Inflammatory macrophage treated with lipopolysaccharide for 1 hour (primary cell): Measurements from ENCODE around the gene QSOX1.

ENCODE experiments used
- DNase-seq, 2 donors: peaks; one replicate each; pipeline ENCODE4 v3.0.0-alpha.2; 2020 to 2022

The QSOX1 gene

GRCh38 chr1:180237869-180238476, 83.3 kb downstream of the QSOX1 start:
- DNase-seq: no peak

- DNase-seq: no peak
Observed at GRCh38 chr1:180238675-180239074, 84.0 kb downstream of the QSOX1 start.

DNA sequence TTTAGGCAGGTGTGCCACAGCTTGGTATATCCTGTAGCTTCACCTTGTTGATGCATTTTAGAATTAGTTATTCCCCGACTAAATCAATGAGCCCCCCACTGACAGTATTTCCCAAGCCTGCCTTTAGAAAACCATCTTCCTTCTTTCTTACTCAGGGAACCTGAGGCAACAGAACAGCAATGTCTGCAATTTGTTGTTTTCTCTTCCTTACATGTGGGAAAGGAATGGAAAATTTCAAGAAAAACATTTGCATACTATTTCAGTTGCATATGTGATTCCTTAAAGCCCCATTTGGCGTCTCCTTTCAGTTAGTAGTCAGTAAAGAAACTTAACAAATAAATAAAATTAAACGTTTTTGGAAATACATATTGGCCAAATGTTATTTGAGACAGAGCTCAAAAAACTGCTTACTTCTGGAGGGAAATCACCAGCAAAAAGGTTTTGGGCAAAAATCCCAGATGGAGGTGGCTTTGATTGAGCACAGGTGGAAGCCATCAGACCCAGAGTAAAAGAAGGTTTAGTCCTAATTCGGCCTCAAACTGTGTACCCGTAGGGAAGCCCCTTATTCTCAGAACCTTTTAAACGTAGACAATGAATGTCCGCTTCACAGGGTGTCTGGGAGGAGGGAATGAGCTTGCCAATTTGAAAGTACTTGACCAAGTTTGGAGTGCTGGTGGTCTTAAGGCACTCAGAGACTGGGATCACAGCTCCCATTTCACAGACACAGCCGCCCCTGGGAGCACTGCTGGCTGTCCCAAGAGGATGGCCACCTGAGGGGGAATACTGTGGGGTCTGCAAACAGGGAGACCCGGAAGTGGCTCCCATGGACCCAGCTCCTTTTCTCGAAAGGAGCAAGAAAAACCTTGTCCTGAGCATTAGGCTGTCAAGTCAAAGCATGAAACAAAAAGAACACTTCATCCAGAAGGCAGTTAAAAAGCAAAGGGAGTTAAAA, 84.8 kb downstream of the QSOX1 start:
- DNase-seq: no peak

DNA sequence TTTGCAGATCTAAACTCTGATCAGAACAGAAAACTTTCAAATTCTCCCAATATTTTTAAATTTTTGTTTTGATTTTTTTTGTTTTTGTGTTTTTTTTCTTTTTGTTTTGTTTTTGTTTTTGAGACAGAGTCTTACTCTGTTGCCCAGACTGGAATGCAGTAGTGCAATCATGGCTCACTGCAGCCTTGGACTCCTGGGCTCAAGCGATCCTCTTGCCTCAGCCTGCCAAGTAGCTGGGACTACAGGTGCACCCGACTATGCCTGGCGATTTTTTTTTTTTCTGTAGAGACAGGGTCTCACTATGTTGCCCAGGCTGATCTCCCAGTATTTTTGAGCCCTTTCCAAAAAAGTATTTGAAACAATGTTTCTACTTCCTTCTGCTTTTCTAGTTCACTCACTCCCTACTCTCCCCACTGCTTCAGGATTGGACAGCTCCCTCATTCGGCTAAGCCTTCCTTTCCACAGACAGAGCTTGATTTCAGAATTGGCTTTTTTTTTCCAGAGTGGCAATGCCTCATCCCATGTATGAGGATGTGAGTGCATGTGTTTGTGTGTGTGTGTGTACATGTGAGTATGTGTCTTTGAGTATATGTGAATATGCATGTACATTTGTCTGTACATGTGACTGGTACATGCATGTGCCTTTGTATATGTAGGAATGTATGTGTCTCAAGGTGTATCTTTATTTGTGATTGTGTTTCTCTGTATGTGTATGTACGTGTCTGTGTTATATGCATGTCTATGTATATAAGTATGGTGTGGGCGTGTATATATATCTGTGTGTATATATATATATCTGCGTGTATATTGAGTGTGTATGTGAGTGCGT, 87.3 kb downstream of the QSOX1 start:
- DNase-seq: peak in 1 of 2 donors; percentile 30

DNA sequence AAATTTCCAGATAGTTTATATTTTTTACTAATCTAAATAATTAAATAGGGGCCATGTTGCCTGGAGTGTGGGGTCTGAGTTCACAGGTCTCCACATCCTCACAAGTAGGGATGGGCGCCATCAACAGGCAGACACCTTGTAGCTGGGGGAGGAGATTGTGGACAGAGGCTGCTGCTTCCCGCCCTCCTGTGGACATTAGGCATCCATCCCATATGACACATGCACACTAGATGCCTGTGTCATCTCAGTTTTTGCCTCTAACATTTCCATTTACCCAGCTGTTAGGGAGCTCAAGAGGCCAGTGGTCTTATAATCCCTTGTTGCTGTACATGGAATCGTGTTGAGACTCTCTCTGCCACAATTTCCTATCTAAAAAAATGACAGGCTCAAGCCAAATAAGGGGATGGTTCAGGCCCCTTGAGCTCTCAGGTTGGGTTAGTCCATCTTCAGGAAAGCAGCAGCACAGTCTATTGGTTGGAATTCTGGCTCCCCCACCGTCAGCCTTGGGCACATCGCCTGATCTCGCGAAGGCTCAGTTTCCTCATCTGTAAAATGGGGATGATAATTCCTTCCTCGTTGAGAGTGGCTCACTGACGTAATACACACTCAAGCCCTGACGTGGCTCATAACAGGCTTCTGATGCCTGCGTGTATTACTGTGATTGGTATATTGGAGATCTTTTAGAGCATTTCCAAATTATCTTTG, 89.0 kb downstream of the QSOX1 start:
- no peak for DNase-seq

GRCh38 chr1:180244840-180245239, 90.2 kb downstream of the QSOX1 start:
- no peak for DNase-seq

DNA sequence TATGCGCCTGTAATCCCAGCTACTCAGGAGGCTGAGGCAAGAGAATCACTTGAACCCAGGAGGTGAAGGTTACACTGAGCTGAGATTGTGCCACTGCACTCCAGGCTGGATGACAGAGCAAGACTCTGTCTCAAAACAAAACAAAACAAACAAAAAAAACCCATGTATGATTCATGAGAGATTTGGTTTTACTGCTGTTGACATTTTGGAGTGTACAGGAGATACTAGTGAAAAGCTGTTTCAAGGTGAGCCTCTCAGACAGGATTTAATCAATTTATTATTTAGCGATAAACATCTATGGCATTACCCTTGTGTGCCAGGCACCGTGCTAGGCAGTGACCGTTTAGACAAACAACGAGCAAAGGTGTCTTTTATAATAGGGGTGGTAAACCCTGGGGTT, 91.9 kb downstream of the QSOX1 start:
- no peak for DNase-seq

GRCh38 chr1:180247061-180247460, 92.4 kb downstream of the QSOX1 start:
- DNase-seq: no peak

- DNase-seq: no peak
Observed at GRCh38 chr1:180247580-180247979, 92.9 kb downstream of the QSOX1 start.

GRCh38 chr1:180248176-180248575, 93.5 kb downstream of the QSOX1 start:
- DNase-seq: no peak

DNA sequence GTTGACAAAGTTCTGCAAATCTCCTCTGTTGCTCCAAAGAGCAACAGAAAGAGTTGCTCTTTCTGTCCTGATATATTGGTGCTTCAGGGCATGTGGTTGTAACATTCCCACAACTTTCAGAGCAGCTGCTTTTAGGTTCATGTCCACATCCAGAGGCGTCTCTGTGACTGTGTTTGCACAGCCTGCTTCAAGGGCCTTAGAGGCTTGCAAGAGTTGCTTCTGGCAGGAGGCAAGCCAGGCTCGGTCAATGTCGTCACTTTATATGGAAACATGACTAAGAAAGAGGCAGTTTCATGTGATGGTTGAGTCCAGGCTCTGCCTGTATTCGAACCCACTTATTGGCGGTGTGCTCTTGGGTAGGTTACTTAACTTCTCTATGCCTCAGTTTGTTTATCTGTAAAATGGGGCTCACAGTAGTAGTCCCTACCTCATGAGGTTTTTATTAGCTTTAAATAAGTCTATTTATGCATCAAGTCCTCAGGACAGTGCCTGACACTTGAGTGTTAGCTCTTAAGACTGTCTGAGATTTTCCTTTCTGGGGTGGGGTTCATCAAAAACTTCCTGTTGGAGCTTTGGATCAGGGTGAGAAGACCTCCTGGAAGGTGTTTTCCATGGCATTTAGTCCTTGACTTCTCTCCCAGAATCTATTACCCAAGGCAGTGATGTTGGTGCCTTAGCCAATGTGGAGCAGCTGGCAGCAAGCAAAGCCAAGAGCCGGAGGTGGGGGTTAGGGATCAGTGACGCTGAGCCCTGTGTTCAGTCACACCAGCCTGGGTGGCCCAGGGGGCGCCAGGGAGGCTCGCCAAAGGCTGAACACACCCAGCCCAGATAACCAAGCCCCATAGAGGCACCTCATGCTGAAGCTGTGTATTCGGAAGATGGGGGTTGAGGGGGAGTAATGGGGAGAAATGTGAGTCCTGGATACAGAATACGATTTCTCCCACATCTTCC, 94.3 kb downstream of the QSOX1 start:
- no peak for DNase-seq

DNA sequence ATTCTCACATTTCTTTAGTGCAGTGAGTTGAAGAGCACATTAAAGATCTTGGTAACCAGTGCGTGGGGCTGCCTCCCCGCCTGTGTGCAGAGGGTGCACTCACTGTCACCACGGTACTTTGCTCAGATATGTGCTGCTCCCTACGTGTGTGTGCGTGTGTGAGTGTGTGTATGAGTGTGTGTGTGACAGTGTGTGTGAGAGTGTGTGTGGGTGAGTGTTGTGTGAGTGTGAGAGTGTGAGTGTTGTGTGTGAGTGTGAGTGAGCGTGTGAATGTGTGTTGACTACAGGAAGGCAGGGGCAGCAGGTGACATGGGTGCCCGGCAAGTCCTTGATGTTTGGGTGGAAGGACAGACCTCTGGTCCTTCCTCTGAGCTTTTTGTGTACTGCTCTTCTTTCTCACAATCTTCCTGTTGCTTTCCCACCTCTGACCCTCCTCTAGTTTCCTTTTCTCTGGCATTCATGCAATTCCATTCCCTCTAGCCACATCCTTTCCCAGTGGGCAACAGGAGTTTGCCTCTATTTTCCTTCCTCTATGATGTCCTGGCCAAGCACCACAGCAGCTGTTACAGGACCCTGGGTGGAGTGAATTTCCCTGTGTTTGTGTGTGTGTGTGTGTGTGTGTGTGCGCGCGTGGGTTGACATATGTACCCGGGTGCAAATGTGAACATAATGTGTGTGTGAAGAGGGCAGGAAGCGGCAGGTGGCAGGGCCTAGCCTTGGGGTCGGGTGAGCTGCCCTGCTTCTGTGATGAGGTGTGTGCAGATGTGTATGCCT, 95.2 kb downstream of the QSOX1 start:
- no peak for DNase-seq

- DNase-seq: no peak
Observed at GRCh38 chr1:180250499-180250770, 95.8 kb downstream of the QSOX1 start.

DNA sequence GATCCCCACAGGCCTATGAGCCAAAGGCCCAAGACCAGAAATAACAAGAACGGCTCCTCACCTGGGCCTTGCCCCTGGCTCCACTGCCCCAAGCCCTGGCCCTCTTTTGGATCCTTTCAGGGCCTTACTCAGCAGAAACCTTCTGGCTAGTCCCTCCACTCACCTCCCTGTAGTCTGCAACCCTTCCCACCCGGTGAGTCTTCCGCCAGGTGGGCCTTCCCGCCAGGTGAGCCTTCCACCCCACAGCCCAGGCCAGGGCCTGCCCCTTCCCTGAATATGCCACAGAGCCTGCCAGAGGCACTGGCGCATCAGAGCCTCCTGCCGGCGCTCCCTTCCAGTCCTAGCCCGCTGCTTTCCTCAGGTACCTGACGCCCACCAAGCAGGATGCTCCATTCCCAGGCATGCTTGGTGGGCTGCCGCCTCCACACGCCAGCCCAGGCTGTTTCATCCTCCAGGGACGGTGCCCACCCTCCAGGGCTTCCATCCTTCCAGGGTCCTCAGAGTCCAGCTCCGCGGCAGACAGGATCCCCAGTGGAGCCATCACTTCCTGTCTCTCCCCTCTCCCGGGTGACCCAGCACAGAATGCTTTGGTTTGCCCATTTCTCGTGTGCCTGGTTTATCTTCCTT, 96.3 kb downstream of the QSOX1 start:
- DNase-seq: no peak

DNA sequence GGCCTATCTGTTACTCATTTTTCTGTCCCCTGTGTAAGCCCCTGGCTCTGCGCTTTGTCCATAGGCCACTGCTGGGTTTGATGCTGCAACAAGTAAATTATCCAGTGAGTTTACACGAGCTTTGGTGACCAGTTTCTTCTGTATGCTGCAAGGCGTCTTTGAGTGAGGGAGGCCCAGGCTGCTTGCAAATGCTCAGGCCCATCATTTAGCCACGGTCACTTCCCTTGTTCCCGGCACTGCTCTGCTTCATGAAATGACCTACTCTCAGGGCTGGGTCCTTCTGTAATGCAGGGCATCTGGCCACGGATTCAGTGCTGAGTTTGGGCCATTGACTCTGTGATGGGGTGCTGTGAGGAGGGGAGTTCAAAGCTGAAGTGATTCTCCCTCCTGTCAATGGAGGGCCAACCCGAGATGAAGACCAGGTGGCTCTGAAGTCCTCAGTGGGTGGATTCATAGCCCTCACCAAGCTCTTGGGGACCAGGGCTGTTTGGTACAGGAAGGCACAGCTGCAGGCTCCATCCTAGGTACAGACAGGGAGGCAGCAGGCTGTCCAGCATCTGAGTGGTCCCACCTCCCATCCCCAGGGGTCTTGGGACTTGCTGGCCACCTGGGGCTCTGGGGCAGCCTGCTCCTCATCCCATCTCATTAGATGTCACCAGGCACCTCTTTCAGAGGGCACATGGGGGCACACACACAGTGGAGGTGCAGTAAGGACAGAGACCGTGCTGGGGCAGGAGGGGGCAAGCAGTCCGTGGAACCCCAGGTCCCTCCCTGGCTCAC, 97.0 kb downstream of the QSOX1 start:
- no peak for DNase-seq

DNA sequence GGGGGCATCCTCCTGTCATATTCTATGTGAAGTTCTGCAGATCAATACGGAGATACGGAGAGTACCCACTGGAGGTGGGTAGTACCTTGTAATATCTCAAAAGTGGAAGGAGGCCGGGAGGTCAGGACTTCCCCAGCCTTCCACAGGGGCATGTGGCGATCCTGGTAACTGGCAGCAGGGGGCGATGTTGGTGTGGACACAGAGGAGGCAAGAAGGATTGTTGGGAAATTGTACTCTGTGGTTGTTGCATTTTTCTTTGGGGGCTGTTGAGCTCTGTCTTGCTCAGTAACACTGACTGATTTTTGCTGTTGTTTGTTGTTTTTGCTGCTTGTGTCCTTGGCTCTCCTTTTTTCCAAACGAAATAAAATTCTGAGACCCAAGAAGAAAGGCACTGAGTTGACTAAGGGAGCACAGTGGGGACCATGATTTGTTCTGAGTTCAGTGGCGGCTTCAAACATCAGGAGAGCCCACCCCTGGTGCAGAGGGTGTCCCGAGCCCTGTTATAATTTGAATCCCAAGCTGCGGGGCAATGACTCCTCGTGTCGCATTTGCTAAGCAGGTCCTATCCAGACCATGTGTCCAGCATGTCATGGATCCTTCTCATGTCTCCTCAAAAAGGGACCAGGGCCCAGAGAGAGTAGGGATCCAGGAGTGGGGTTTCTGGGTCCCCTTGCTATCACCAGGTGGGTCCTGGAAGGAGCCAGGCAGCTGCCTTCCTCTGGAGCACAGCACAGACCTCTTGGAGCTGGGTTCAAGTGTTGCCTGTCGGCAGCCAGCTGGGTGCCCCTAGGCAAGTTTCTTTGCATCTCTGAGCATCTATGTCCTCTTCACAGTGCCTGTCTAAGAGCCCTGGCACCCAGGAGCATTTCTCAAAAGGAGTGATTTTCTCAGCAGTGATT, 98.2 kb downstream of the QSOX1 start:
- DNase-seq: peak; percentile 67 to 98
